Panc1 (cell line): ENCODE data around the gene DEFB110.

ENCODE experiments used
- CTCF ChIP-seq: fragments of 450-650 bp; IDR thresholded peaks from 2 replicates; pipeline ENCODE4 v1.5.1; 2017; ENCODE audit warnings: mild to moderate bottlenecking
- POLR2AphosphoS5 ChIP-seq: IDR thresholded peaks from 2 replicates; pipeline ENCODE4 v1.6.1; 2012; ENCODE audit warnings: mild to moderate bottlenecking, low read depth, low read length, moderate library complexity
- SIN3A ChIP-seq: IDR thresholded peaks from 2 replicates; pipeline ENCODE4 v1.6.1; 2012; ENCODE audit warnings: low read depth, mild to moderate bottlenecking, low read length, moderate library complexity, borderline replicate concordance; ENCODE audit not compliant: insufficient read depth
- TCF7L2 ChIP-seq: IDR thresholded peaks from 2 replicates; pipeline ENCODE4 v1.6.1; 2011; ENCODE audit warnings: mild to moderate bottlenecking, low read depth, low read length, inconsistent platforms
- TF ChIP-seq, protein P1 (sequence below), 2 experiments: IDR thresholded peaks; 2 replicates each; pipeline ENCODE4 v1.6.1; 2011 to 2012; ENCODE audit warnings: low read depth in 2 of 2, control low read depth in 1 of 2, low read length in 1 of 2, mild to moderate bottlenecking in 1 of 2, moderate library complexity in 1 of 2; ENCODE audit not compliant: insufficient read depth in 1 of 2

DNA sequence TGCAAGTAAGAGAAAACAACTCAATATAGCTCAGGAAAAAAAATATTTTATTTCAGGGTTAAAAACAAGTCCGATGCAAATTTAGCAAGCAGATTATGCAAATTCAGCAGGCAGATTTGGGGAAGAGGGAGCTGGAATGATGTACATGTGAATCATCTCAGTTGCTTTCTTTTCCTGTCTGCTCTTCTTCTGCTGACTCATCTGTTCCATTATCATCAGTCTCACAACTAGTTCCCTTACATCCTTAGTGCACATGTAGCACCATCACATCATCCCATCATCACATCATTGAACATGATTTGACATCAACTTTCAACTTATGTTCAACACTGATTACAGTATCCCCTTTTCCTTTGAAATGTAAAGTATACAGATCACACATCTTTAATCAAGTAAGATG is 40.9 kb downstream of the DEFB110 start:
- no peak for TF ChIP-seq CTCF
- TF ChIP-seq POLR2AphosphoS5 = no peak
- TF ChIP-seq SIN3A = no peak
- TF ChIP-seq, protein P1, sequence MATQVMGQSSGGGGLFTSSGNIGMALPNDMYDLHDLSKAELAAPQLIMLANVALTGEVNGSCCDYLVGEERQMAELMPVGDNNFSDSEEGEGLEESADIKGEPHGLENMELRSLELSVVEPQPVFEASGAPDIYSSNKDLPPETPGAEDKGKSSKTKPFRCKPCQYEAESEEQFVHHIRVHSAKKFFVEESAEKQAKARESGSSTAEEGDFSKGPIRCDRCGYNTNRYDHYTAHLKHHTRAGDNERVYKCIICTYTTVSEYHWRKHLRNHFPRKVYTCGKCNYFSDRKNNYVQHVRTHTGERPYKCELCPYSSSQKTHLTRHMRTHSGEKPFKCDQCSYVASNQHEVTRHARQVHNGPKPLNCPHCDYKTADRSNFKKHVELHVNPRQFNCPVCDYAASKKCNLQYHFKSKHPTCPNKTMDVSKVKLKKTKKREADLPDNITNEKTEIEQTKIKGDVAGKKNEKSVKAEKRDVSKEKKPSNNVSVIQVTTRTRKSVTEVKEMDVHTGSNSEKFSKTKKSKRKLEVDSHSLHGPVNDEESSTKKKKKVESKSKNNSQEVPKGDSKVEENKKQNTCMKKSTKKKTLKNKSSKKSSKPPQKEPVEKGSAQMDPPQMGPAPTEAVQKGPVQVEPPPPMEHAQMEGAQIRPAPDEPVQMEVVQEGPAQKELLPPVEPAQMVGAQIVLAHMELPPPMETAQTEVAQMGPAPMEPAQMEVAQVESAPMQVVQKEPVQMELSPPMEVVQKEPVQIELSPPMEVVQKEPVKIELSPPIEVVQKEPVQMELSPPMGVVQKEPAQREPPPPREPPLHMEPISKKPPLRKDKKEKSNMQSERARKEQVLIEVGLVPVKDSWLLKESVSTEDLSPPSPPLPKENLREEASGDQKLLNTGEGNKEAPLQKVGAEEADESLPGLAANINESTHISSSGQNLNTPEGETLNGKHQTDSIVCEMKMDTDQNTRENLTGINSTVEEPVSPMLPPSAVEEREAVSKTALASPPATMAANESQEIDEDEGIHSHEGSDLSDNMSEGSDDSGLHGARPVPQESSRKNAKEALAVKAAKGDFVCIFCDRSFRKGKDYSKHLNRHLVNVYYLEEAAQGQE (IDR thresholded peaks at IDR 0.05; ENCODE audit: insufficient read depth in 1 of 2, low read depth in 2 of 2, low read length in 1 of 2) = no peak
- TF ChIP-seq TCF7L2 = no peak
